ENCODE data around the gene PNPLA4. TPM values are rescaled to one million over a fixed set of nuclear protein-coding genes. Genes with fewer than 3 reads are reported as not detected.
A peak's percentile ranks its signal among the peaks of the same experiment; 100 is the strongest.

Gene PNPLA4
- total RNA-seq, 2 donors from 2014 or later = 34.0 to 52.6 TPM

- no peaks in the 10 kb centered on the region for H3K36me3 ChIP-seq
- no peak overlapping the region for H3K4me3 ChIP-seq
- TF ChIP-seq CTCF (IDR thresholded peaks at IDR 0.05) = peak in 1 of 2 donors; percentile 53
- H3K27ac ChIP-seq = no peak overlapping the region
- DNase-seq (ENCODE audit: low spot score) = no peak
- H3K4me1 ChIP-seq = no peaks in the 10 kb centered on the region
- no peaks in the 10 kb centered on the region for H3K9me3 ChIP-seq
- H3K27me3 ChIP-seq = no peaks in the 10 kb centered on the region
Measured at GRCh38 chrX:7941390-7942042, 14.3 kb upstream of the PNPLA4 start.

GRCh38 chrX:7934026-7934425 lies 6.8 kb upstream of the PNPLA4 start:
- TF ChIP-seq CTCF (IDR thresholded peaks at IDR 0.05) = no peak
- Histone ChIP-seq H3K36me3 (no peaks in the 10 kb centered on the region), H3K27ac (no peak overlapping the region), H3K4me3 (no peak overlapping the region), H3K27me3 (no peaks in the 10 kb centered on the region), H3K9me3 (no peaks in the 10 kb centered on the region), H3K4me1 (no peaks in the 10 kb centered on the region)
- DNase-seq (ENCODE audit: low spot score) = no peak

GRCh38 chrX:7926914-7927258 lies 327 bp downstream of the PNPLA4 start:
- Histone ChIP-seq H3K27ac (peak overlapping the region; percentile 76 to 79), H3K9me3 (no peaks in the 10 kb centered on the region)
- no peak for TF ChIP-seq CTCF (IDR thresholded peaks at IDR 0.05)

DNA sequence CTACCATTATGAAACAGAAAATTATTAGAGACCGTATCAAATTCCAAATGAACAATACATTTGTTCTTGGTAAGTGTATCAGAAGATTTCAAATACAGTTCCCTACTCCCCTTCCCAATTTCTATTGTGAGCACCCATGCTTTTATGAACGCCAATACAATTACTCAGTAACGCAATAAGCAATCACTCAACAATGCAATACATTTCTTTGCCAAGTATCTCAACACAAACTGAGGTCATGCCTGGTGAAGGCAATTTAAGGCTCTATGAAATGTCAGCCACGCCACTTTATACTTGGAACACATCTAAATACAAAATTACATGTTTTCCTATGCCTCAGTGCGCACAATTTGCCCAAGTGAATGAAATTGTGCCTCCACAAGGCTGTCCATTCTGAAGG lies 712 bp downstream of the PNPLA4 start:
- Histone ChIP-seq H3K36me3 (no peaks in the 10 kb centered on the region), H3K4me3 (peak overlapping the region; percentile 48 to 60), H3K9me3 (no peaks in the 10 kb centered on the region), H3K27me3 (no peaks in the 10 kb centered on the region), H3K4me1 (peaks cover 0 to 5% of the 10 kb centered on the region in 2 donors), H3K27ac (peak overlapping the region; percentile 76 to 79)
- DNase-seq (ENCODE audit: low spot score) = no peak
- no peak for TF ChIP-seq CTCF (IDR thresholded peaks at IDR 0.05)

More at GRCh38 chrX:7926914-7927258, 327 bp downstream of the PNPLA4 start:
- H3K36me3 ChIP-seq = no peaks in the 10 kb centered on the region
- H3K27me3 ChIP-seq = no peaks in the 10 kb centered on the region
- H3K4me1 ChIP-seq = peaks cover 0 to 5% of the 10 kb centered on the region in 2 donors
- no peak for DNase-seq (ENCODE audit: low spot score)
- H3K4me3 ChIP-seq = peak overlapping the region; percentile 48 to 60

DNA sequence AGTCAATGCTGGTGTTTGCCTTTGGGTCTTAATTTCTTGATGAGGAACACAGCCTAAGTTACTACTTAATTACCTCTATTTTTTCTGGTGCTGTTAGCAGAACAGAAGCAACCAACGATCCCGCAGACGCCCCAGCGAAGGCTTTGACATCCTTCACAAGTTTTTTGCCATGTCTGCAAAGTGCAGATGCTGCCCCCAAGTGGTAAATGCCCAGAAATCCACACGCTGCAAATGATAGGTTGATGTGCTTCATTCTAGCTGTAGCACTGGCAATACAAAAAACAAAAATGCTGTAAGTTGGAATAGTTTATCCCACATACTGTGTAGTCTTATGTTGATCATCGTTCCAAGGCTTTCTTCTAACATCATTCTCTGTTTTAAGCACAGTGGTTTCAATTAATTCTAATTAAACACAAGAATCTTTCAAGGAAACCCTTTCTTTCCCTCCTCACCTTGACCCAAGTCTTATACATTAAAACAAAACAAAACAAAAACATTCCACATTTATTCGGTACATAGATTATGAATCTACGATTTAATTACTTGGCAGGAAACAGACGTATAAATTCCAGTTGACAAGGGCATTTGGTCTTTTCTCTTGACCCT lies 1.2 kb downstream of the PNPLA4 start:
- Histone ChIP-seq H3K27me3 (no peaks in the 10 kb centered on the region), H3K9me3 (no peaks in the 10 kb centered on the region), H3K4me1 (peaks cover 0 to 5% of the 10 kb centered on the region in 2 donors), H3K36me3 (no peaks in the 10 kb centered on the region), H3K27ac (no peak overlapping the region), H3K4me3 (no peak overlapping the region)
- peak; percentile 65 to 80 for TF ChIP-seq CTCF (IDR thresholded peaks at IDR 0.05)
- peak; percentile 69 for DNase-seq (ENCODE audit: low spot score)

Data from right atrium auricular region (tissue), 2 donors.